Astrocyte (in vitro differentiated cells and primary cell): ENCODE results near the gene NXN. TPM values are rescaled to one million over a fixed set of nuclear protein-coding genes. Genes with fewer than 3 reads are reported as not detected.

Experiments used
- DNase-seq: peaks from one replicate; pipeline ENCODE4 v3.0.0-alpha.2; 2010; ENCODE audit warnings: low read depth
- FAIRE-seq: peaks from 2 replicates; lab custom pipeline; 2011; peaks lifted over from hg19 to GRCh38; lab: Jason Lieb, UNC
- H2AFZ ChIP-seq: 2 replicates; pipeline ENCODE4 v1.6.0; 2012; ENCODE audit warnings: low read depth, low read length, inconsistent platforms
- H3K27ac ChIP-seq: 2 replicates; pipeline ENCODE4 v1.5.1; 2011; ENCODE audit warnings: low read depth, low read length, inconsistent platforms
- H3K27me3 ChIP-seq: 2 replicates; pipeline ENCODE4 v1.6.0; 2011; ENCODE audit warnings: low read length, inconsistent platforms; ENCODE audit not compliant: insufficient read depth
- H3K36me3 ChIP-seq: 2 replicates; pipeline ENCODE4 v1.5.1; 2011; ENCODE audit warnings: low read length, inconsistent platforms; ENCODE audit not compliant: insufficient read depth
- H3K4me1 ChIP-seq: 2 replicates; pipeline ENCODE4 v1.5.1; 2011; ENCODE audit warnings: low read length, inconsistent platforms; ENCODE audit not compliant: insufficient read depth
- H3K4me2 ChIP-seq: 2 replicates; pipeline ENCODE4 v1.6.0; 2012; ENCODE audit warnings: low read length, inconsistent platforms
- H3K4me3 ChIP-seq: 2 replicates; pipeline ENCODE4 v1.5.1; 2011; ENCODE audit warnings: low read depth, mild to moderate bottlenecking, low read length, inconsistent platforms; ENCODE audit not compliant: insufficient read depth
- H3K79me2 ChIP-seq: 2 replicates; pipeline ENCODE4 v1.6.0; 2012; ENCODE audit warnings: mild to moderate bottlenecking, low read length, inconsistent platforms; ENCODE audit not compliant: insufficient read depth
- H3K9ac ChIP-seq: 2 replicates; pipeline ENCODE4 v1.6.0; 2012; ENCODE audit warnings: mild to moderate bottlenecking, low read length, inconsistent platforms
- H3K9me3 ChIP-seq: 2 replicates; pipeline ENCODE4 v1.5.1; 2012; ENCODE audit warnings: low read depth, mild to moderate bottlenecking, low read length, inconsistent platforms; ENCODE audit not compliant: insufficient read depth
- H4K20me1 ChIP-seq: 2 replicates; pipeline ENCODE4 v1.6.0; 2012; ENCODE audit warnings: low read length, inconsistent platforms; ENCODE audit not compliant: insufficient read depth
- H3K27ac Mint-ChIP-seq: one replicate; pipeline ENCODE4 v1.8.0; 2021; ENCODE audit warnings: mild to moderate bottlenecking, mixed read lengths; ENCODE audit not compliant: unreplicated experiment
- H3K27me3 Mint-ChIP-seq: one replicate; pipeline ENCODE4 v1.8.0; 2021; ENCODE audit warnings: low read depth, mixed read lengths; ENCODE audit not compliant: unreplicated experiment
- H3K36me3 Mint-ChIP-seq: one replicate; pipeline ENCODE4 v1.8.0; 2021; ENCODE audit warnings: low read depth, mixed read lengths; ENCODE audit not compliant: unreplicated experiment
- H3K4me1 Mint-ChIP-seq: one replicate; pipeline ENCODE4 v1.8.0; 2021; ENCODE audit warnings: low read depth, mixed read lengths; ENCODE audit not compliant: unreplicated experiment
- H3K4me3 Mint-ChIP-seq: one replicate; pipeline ENCODE4 v1.8.0; 2021; ENCODE audit warnings: mild to moderate bottlenecking, moderate library complexity, mixed read lengths; ENCODE audit not compliant: unreplicated experiment
- H3K9me3 Mint-ChIP-seq: one replicate; pipeline ENCODE4 v1.8.0; 2021; ENCODE audit warnings: mild to moderate bottlenecking, mixed read lengths; ENCODE audit not compliant: unreplicated experiment
- CTCF ChIP-seq: IDR thresholded peaks from 2 replicates; pipeline ENCODE4 v1.5.1; 2011; ENCODE audit warnings: low read depth, mild to moderate bottlenecking, inconsistent platforms, low read length, moderate library complexity; ENCODE audit not compliant: insufficient read depth
- EZH2 ChIP-seq: IDR thresholded peaks from 2 replicates; pipeline ENCODE4 v1.6.1; 2012; ENCODE audit warnings: mild to moderate bottlenecking, low read length, inconsistent platforms; ENCODE audit not compliant: insufficient read depth
- total RNA-seq: library from RNA; stranded (reverse); gene quantifications from 2 replicates; pipeline ENCODE4 v1.2.1, GENCODE V29; 2021

NXN gene
- total RNA-seq, 1 donor from 2014 or later: 104 TPM

GRCh38 chr17:1008008-1008761 lies 28.6 kb upstream of the NXN start:
- DNase-seq (no peak), FAIRE-seq (no peak)
- Histone ChIP-seq H3K27me3 (no peaks in the 10 kb centered on the region), H3K9me3 (no peaks in the 10 kb centered on the region), H4K20me1 (peaks cover 42% of the 10 kb centered on the region), H2AFZ (no peak overlapping the region), H3K27ac (no peak overlapping the region), H3K4me3 (no peak overlapping the region), H3K79me2 (no peaks in the 10 kb centered on the region), H3K4me1 (peaks cover 21% of the 10 kb centered on the region), H3K9ac (no peak overlapping the region), H3K36me3 (peaks cover 4% of the 10 kb centered on the region), H3K4me2 (no peak overlapping the region)
- Mint-ChIP-seq H3K4me1 (peaks cover 4% of the 10 kb centered on the region), H3K36me3 (peaks cover 15% of the 10 kb centered on the region), H3K27me3 (no peaks in the 10 kb centered on the region), H3K4me3 (no peak overlapping the region), H3K27ac (no peak overlapping the region), H3K9me3 (no peaks in the 10 kb centered on the region)
- no peak for TF ChIP-seq EZH2
- no peak for TF ChIP-seq CTCF

DNA sequence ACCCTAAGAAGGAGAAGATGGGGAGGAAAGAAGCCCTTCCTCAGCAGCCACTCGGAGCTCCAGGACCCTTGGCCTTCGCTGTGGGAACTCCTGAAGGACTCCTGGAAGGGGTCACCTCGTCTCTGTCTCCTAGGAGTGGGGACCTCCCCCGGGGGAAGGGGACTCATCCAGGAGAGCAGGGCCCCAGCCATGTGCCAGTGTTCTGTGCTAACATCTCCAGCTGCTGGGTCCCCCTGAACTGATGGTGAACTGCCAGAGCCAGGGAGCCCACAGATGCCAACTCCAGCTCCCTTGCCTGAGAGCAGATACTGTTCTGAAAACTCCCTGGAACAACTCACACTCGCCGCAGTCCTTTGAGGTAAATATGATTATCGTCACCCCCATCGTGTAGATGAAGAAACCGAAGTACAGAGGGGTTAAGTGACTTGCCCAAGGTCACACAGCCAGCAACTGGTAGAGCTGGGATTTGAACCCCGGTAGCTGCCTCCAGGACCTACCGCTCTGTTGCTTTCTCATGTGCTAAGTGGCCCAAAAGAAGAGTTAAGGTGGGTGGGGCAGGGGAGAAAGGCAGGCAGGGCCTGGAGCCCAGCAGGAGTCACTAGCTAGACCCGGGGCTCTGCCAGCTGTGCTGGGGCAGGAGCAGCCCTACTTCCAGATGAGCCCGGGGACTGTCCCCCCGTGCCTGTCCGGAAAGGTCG lies 27.9 kb upstream of the NXN start:
- no peak overlapping the region for H3K4me2 ChIP-seq
- no peaks in the 10 kb centered on the region for H3K9me3 ChIP-seq
- H3K4me3 ChIP-seq: no peak overlapping the region
- no peaks in the 10 kb centered on the region for H3K27me3 ChIP-seq
- peaks cover 48% of the 10 kb centered on the region for H4K20me1 ChIP-seq
- no peak overlapping the region for H3K27ac Mint-ChIP-seq
- no peak overlapping the region for H2AFZ ChIP-seq
- no peaks in the 10 kb centered on the region for H3K79me2 ChIP-seq
- no peak overlapping the region for H3K27ac ChIP-seq
- peaks cover 4% of the 10 kb centered on the region for H3K36me3 ChIP-seq
- FAIRE-seq (no peak), DNase-seq (no peak)
- H3K4me3 Mint-ChIP-seq: no peak overlapping the region
- peaks cover 28% of the 10 kb centered on the region for H3K4me1 ChIP-seq
- peaks cover 14% of the 10 kb centered on the region for H3K36me3 Mint-ChIP-seq
- peaks cover 6% of the 10 kb centered on the region for H3K4me1 Mint-ChIP-seq
- H3K27me3 Mint-ChIP-seq: no peaks in the 10 kb centered on the region
- no peak for TF ChIP-seq CTCF
- TF ChIP-seq EZH2: no peak
- no peaks in the 10 kb centered on the region for H3K9me3 Mint-ChIP-seq
- H3K9ac ChIP-seq: no peak overlapping the region
